ENCODE data around the gene STRA6. TPM values are rescaled to one million over a fixed set of nuclear protein-coding genes. Genes with fewer than 3 reads are reported as not detected.

Gene STRA6
- polyA plus RNA-seq, 1 of the 3 experiments (the other 2 are of a cell fraction): 27.9 TPM

DNA sequence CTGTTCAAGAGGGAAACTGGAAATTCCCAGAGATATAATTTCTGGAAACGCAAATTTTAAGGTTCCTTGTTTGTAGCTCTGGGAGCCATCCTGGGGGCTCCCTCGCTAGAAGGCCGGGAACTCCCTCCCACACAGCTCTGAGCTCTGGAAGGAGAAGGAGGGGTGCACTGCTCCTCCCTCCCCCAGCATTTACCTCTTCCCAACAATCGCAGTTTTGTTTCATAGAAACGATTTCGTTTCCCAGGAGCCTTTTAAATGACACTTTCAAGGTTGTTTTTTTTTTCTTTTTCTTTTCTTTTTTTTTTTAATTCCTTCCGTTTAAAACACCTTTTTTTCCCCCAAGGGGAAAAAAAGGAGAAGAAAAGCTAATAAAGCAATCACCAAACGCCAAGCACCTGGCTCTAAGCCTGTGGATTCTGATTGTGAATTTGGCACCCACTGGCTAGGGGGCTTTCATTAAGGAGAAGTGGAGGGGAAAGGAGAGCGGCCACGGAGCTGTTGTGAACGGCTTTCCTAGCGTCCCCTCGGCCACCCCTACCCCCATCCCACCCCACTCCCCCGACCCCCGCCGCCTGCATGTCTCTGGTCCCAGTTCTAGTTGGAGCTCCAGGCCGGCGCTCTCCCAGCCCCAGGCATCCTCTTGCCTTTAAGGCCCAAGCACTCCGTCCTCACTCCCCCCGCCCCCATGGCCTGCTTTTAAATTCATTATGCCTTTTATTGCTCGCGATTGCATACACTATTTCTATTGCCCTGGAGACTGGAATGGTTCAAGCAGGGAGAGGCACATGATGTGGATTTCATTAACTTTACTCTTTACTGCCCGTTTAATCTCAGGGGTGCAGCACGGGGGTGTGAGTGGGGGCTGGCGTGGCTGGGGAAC, 19.9 kb upstream of the STRA6 start:
- Histone ChIP-seq H3K4me3 (ENCODE audit: low read depth in 2 of 2, low read length in 1 of 2) (no peak overlapping the region), H3K27me3 (ENCODE audit: insufficient read depth) (no peaks in the 10 kb centered on the region), H3K79me2 (ENCODE audit: insufficient read depth) (no peaks in the 10 kb centered on the region), H3F3A (replicated peaks; ENCODE audit: insufficient read depth) (peaks cover 13% of the 10 kb centered on the region), H3K9me2 (no peaks in the 10 kb centered on the region), H4K20me1 (ENCODE audit: insufficient read depth) (no peaks in the 10 kb centered on the region), H3K4me1 (ENCODE audit: control insufficient read depth in 1 of 2, insufficient read depth in 2 of 2, low read depth in 1 of 2, low read length in 1 of 2) (peaks cover 27 to 71% of the 10 kb centered on the region in 2 experiments), H3K27ac (ENCODE audit: low read depth in 2 of 2, low read length in 1 of 2) (peak overlapping the region in 1 of 2 experiments; percentile 100; a peak in 2 of 4 replicates), H3K9me3 (no peaks in the 10 kb centered on the region), H2AFZ (ENCODE audit: low read depth) (no peak overlapping the region), H3K36me3 (replicated peaks in 1 of 2; ENCODE audit: control insufficient read depth in 1 of 2, insufficient read depth in 2 of 2, low read length in 1 of 2) (no peaks in the 10 kb centered on the region), H3K9ac (no peak overlapping the region), H3K4me2 (no peak overlapping the region)
- TF ChIP-seq FOXM1 (IDR thresholded peaks at IDR 0.05; ENCODE audit: low read depth) (no peak), EZH2phosphoT487 (IDR thresholded peaks at IDR 0.05; ENCODE audit: borderline replicate concordance, low read depth) (no peak), MEF2A (IDR thresholded peaks at IDR 0.05; ENCODE audit: borderline replicate concordance, low read depth) (no peak), RFX5 (IDR thresholded peaks at IDR 0.05; ENCODE audit: low read length) (no peak), POLR2AphosphoS5 (IDR thresholded peaks at IDR 0.05; ENCODE audit: low read depth, low read length) (no peak), RAD21 (IDR thresholded peaks at IDR 0.05; ENCODE audit: low read length) (no peak), GATA2 (CRISPR knock-in tag; IDR thresholded peaks at IDR 0.05) (no peak), GABPA (IDR thresholded peaks at IDR 0.05; ENCODE audit: low read depth) (no peak), NRF1 (IDR thresholded peaks at IDR 0.05; ENCODE audit: low read depth, low read length) (no peak), EP300 (IDR thresholded peaks at IDR 0.05; ENCODE audit: borderline replicate concordance in 1 of 2, low read depth in 1 of 2, low read length in 1 of 2) (no peak), RCOR1 (IDR thresholded peaks at IDR 0.05; ENCODE audit: low read length) (no peak)
- ChIA-PET CTCF (interaction anchor here (1.0 to 5.9 kb wide), 12 partner anchors 11 to 100 kb away, joined by 3 to 59 read pairs (median 4); partner anchors contain the start of genes ISLR2 and STRA6), POLR2A (interaction anchor here (0.6 to 2.8 kb wide), 12 partner anchors 13 to 94 kb away, joined by 3 to 19 read pairs (median 4); partner anchors contain the start of genes CCDC33 and STRA6)
- DNase-seq: peak; percentile 55
- 80% methylated on average over 25 of the region's 25 CpGs for WGBS (ENCODE audit: low lambda C conversion rate)

DNA sequence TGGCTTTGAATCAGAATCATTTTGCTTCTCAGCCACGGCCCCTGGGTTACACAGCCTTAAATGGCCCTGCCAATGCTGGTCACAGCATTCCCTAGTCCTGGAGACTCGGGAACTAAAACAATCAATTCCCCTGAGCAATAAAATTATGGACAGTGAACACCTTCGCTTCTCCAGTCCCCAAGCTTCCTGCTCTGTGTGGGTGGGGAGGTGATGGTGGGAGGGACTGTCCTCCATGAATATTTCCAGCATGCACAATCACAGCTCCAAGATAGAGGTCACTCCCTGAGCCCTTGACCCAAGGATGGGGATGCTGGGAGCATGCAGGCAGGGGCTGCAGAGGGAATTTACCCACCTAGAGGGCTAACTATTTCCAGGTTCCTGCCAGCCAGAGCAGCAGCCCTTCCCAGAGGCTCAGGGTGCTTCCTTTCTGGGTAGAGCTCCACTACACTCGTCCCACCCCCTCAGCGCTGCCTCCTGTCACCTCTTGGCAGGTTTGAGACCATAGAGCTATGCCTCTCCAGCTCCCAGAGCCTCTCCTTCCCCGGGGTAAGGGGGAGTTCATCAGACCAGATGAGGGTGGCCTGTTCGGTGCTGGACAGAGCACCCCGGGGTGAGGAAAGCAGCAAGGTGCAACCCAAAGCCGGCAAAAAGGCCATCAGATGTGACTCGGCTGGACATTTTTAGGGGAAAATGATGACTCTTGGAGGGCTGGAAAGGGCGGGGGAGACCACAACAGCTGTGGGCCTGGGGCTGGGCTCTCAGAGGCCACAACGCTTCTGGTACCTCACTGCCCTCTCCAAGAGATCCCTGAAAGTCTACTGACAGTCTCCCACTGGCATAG, 19.0 kb upstream of the STRA6 start:
- POLR2A ChIA-PET: interaction anchor here (0.6 to 2.8 kb wide), 8 partner anchors 12 to 83 kb away, joined by 3 to 16 read pairs (median 4); partner anchors contain the start of genes CCDC33 and STRA6
- Histone ChIP-seq H3K4me2 (no peak overlapping the region), H3K79me2 (ENCODE audit: insufficient read depth) (no peaks in the 10 kb centered on the region), H3K9ac (no peak overlapping the region), H3K4me1 (ENCODE audit: control insufficient read depth in 1 of 2, insufficient read depth in 2 of 2, low read depth in 1 of 2, low read length in 1 of 2) (peaks cover 27 to 62% of the 10 kb centered on the region in 2 experiments), H3F3A (replicated peaks; ENCODE audit: insufficient read depth) (peaks cover 10% of the 10 kb centered on the region), H3K9me3 (no peaks in the 10 kb centered on the region), H3K36me3 (replicated peaks in 1 of 2; ENCODE audit: control insufficient read depth in 1 of 2, insufficient read depth in 2 of 2, low read length in 1 of 2) (no peaks in the 10 kb centered on the region), H3K27ac (ENCODE audit: low read depth in 2 of 2, low read length in 1 of 2) (peak overlapping the region in 1 of 2 experiments; percentile 100; a peak in 2 of 4 replicates), H3K9me2 (no peaks in the 10 kb centered on the region), H3K4me3 (ENCODE audit: low read depth in 2 of 2, low read length in 1 of 2) (no peak overlapping the region), H3K27me3 (ENCODE audit: insufficient read depth) (no peaks in the 10 kb centered on the region), H2AFZ (ENCODE audit: low read depth) (no peak overlapping the region), H4K20me1 (ENCODE audit: insufficient read depth) (no peaks in the 10 kb centered on the region)
- DNase-seq: no peak
- CTCF ChIA-PET: interaction anchor here (0.5 to 5.9 kb wide), 10 partner anchors 11 to 142 kb away, joined by 3 to 59 read pairs (median 5); partner anchors contain the start of genes ISLR2 and STRA6
- 55% methylated on average over 11 of the region's 12 CpGs for WGBS (ENCODE audit: low lambda C conversion rate)
- TF ChIP-seq, protein P1, sequence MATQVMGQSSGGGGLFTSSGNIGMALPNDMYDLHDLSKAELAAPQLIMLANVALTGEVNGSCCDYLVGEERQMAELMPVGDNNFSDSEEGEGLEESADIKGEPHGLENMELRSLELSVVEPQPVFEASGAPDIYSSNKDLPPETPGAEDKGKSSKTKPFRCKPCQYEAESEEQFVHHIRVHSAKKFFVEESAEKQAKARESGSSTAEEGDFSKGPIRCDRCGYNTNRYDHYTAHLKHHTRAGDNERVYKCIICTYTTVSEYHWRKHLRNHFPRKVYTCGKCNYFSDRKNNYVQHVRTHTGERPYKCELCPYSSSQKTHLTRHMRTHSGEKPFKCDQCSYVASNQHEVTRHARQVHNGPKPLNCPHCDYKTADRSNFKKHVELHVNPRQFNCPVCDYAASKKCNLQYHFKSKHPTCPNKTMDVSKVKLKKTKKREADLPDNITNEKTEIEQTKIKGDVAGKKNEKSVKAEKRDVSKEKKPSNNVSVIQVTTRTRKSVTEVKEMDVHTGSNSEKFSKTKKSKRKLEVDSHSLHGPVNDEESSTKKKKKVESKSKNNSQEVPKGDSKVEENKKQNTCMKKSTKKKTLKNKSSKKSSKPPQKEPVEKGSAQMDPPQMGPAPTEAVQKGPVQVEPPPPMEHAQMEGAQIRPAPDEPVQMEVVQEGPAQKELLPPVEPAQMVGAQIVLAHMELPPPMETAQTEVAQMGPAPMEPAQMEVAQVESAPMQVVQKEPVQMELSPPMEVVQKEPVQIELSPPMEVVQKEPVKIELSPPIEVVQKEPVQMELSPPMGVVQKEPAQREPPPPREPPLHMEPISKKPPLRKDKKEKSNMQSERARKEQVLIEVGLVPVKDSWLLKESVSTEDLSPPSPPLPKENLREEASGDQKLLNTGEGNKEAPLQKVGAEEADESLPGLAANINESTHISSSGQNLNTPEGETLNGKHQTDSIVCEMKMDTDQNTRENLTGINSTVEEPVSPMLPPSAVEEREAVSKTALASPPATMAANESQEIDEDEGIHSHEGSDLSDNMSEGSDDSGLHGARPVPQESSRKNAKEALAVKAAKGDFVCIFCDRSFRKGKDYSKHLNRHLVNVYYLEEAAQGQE (IDR thresholded peaks at IDR 0.05; ENCODE audit: low read depth, low read length): peak; percentile 85; the same call in 1 of the 2 replicates
- TF ChIP-seq EZH2phosphoT487 (IDR thresholded peaks at IDR 0.05; ENCODE audit: borderline replicate concordance, low read depth): no peak
